Heart left ventricle (tissue), 13 donors: ENCODE data around the gene FAM170B.

ENCODE experiments used
- CTCF ChIP-seq, 12 donors: fragments of 200-600 bp; sonication (generic) in 4 of 12; IDR thresholded peaks; one replicate each; pipeline versions ENCODE4 v1.5.0 to v1.8.0; 2018 to 2022; ENCODE audit warnings: antibody characterized with exemption in 12 of 12, mild to moderate bottlenecking in 5 of 12
- POLR2A ChIP-seq, 2 donors: fragments of 450-650 bp; IDR thresholded peaks; one replicate each; pipeline ENCODE4 v1.6.1; 2017; ENCODE audit warnings: antibody characterized with exemption in 2 of 2, mild to moderate bottlenecking in 2 of 2, moderate library complexity in 2 of 2
- donor health status: ischemic (EF 13 %, LVEDD 7.1; RV severe dilation, severe dysfunction).
- donor health status: DM: no; HTN: yes; CAD: no.
- donor health status: DM: no; HTN: no; CAD: no.
- donor health status: ischemic (EF 25% LVEDD 6.9; RV normal size, moderate dysfunction).
- donor health status: ischemic (EF 25% LVEDD 5.7; RV mildly dilated, moderate dysfunction).
- donor health status: ischemic (EF 35%, LVEDD 5.7; RV mildly dilated, moderate dysfunction).
- donor health status: nonischemic (EF 11% LVEDD 7.7; RV severe dilation, severe dysfunction).
- donor health status: DM: yes; HTN: yes; CAD: no.
- donor health status: PGD.
- donor health status: ischemic (EF 29% LVEDD 5.4; RV normal size, mild dysfunction).
- donor health status: nonischemic (EF 23%, LVEDD 6.1; RV moderate dilation, normal function).

DNA sequence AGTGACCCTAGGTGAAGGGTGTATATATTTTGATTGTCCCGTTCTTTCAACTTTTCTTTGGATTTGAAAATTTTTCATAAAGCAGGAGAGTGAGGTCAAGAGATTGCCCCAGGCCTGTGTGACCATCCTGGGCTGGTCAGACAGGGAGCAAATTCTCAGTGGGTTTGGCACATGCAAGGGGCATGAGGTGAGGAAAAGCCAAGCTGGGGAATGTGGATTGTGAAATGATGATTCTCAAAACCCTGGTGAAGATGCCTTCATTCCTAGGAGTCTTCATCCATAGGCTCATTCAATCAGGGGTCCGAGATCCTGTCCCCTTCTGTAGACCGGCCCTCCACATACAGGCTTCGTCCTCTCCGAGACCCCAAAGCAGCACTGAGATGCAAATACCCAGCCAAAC is 27.0 kb upstream of the FAM170B start:
- no peak for TF ChIP-seq CTCF (IDR thresholded peaks at IDR 0.05)
- TF ChIP-seq POLR2A (IDR thresholded peaks at IDR 0.05): no peak
